GM12865 (cell line): ENCODE measurements around the gene IFNGR1.

Source experiments
- DNase-seq: peaks from one replicate; pipeline ENCODE4 v3.0.0; 2010; ENCODE audit warnings: low read depth
- H3K4me3 ChIP-seq: 2 replicates; pipeline ENCODE4 v1.5.1; 2011; ENCODE audit warnings: mild to moderate bottlenecking, low read depth, low read length, control low read depth
- CTCF ChIP-seq: IDR thresholded peaks from 2 replicates; pipeline ENCODE4 v1.5.1; 2011; ENCODE audit warnings: low read length, control low read depth, low read depth, inconsistent platforms; ENCODE audit not compliant: insufficient read depth; ENCODE audit errors: missing control alignments

Gene IFNGR1

GRCh38 chr6:137166247-137167098 lies 52.7 kb downstream of the IFNGR1 start:
- no peak for DNase-seq
- TF ChIP-seq CTCF = no peak
- H3K4me3 ChIP-seq = no peak overlapping the region

GRCh38 chr6:137165375-137166246 lies 53.6 kb downstream of the IFNGR1 start:
- H3K4me3 ChIP-seq = no peak overlapping the region
- DNase-seq = peak; percentile 92
- peak; percentile 61 for TF ChIP-seq CTCF

GRCh38 chr6:137163732-137164318 lies 55.4 kb downstream of the IFNGR1 start:
- no peak overlapping the region for H3K4me3 ChIP-seq
- TF ChIP-seq CTCF = no peak
- DNase-seq = no peak

GRCh38 chr6:137162692-137163306 lies 56.4 kb downstream of the IFNGR1 start:
- no peak for DNase-seq
- TF ChIP-seq CTCF = no peak
- H3K4me3 ChIP-seq = no peak overlapping the region

- no peak for DNase-seq
- TF ChIP-seq CTCF = no peak
- no peak overlapping the region for H3K4me3 ChIP-seq
Measured at GRCh38 chr6:137161949-137162348, 57.2 kb downstream of the IFNGR1 start.

- no peak for DNase-seq
Measured at GRCh38 chr6:137160763-137161162, 58.4 kb downstream of the IFNGR1 start.

More at GRCh38 chr6:137160763-137161162, 58.4 kb downstream of the IFNGR1 start:
- TF ChIP-seq CTCF = no peak
- no peak overlapping the region for H3K4me3 ChIP-seq
